ENCODE results near the gene COL23A1. TPM values are rescaled to one million over a fixed set of nuclear protein-coding genes. Genes with fewer than 3 reads are reported as not detected.

Gene COL23A1
- polyA plus RNA-seq, 2 of the 4 experiments (the other 2 are of a cell fraction) = not detected

DNA sequence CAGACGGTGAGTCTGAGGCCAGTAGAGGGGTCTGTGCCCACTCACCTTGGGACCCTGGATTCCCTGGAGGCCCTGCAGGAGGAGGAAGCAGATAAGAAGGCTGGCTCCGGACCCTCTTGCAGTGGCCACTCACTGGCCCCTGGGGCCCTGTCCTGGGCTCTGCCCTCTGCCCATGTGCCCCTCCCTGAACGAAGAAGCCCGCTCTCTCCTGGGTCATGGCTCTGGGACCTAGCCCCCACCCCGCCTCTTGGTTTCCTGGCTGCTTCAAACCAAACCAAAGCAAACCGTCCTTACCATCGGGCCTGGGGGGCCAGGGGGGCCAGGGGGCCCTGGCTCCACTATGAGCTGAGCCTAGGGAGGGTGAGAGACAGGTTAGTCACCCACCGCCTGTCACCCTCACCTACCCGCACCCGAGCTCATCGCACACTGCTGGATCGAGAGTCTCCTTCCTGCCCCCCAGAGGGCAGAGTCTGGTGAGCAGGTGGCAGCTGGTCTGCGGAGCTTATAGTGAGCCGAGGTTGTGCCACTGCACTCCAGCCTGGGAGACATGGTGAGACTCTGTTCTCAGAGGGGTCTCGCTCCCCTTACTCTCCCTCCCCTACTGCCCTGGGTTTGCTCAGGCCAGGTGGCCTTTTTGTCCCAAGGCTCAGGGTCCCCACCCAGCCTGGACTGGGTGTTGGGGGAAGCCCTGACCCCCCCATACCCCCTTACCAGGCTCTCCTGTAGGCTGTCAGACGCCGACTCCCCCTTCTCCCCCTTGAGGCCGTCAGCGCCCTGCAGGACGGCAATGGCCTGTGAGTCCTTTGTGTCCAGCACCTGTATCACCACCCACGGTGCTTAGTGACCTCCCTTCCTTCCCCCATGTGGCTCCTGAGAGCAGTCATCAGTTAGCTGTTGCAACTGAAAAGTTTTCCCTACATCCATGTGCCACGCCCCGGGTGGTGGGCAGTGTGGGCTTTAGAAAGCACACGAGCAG is 342.4 kb downstream of the COL23A1 start:
- WGBS (ENCODE audit: missing lambda C conversion rate) = 49% methylated on average over 17 of the region's 24 CpGs
- FAIRE-seq (no peak), DNase-seq (ENCODE audit: low read depth in 1 of 2, low spot score in 1 of 2) (no peak), ATAC-seq (peak in 1 of 2 experiments; percentile 24; a peak in 2 of 6 replicates)
- Histone ChIP-seq H3K27ac (no peak overlapping the region), H3K4me2 (no peak overlapping the region), H3K9me3 (no peaks in the 10 kb centered on the region), H3K4me3 (no peak overlapping the region), H3K4me1 (no peaks in the 10 kb centered on the region)
- TF ChIP-seq ZFP36 (IDR thresholded peaks at IDR 0.05; ENCODE audit: borderline replicate concordance, partially characterized antibody) (no peak), TFCP2L1 (CRISPR knock-in tag; IDR thresholded peaks at IDR 0.05) (no peak), POLR2A (IDR thresholded peaks at IDR 0.05; ENCODE audit: low read length) (no peak), NPAS2 (CRISPR knock-in tag; IDR thresholded peaks at IDR 0.05; ENCODE audit: borderline replicate concordance) (no peak), CEBPB (IDR thresholded peaks at IDR 0.05) (no peak), HOXB5 (CRISPR knock-in tag; IDR thresholded peaks at IDR 0.05) (no peak), FOSL2 (IDR thresholded peaks at IDR 0.05) (no peak), FOSL2 (CRISPR knock-in tag; IDR thresholded peaks at IDR 0.05) (no peak), PHF8 (IDR thresholded peaks at IDR 0.05; ENCODE audit: borderline replicate concordance, low read depth) (no peak), FOXS1 (CRISPR knock-in tag; IDR thresholded peaks at IDR 0.05) (no peak), BHLHE40 (IDR thresholded peaks at IDR 0.05; ENCODE audit: low read depth, low read length) (no peak), EHMT2 (IDR thresholded peaks at IDR 0.05; ENCODE audit: low read depth) (no peak), MAZ (IDR thresholded peaks at IDR 0.05; ENCODE audit: borderline replicate concordance, low read depth, low read length) (no peak), CBX2 (IDR thresholded peaks at IDR 0.05; ENCODE audit: borderline replicate concordance, low read depth) (no peak), MAFK (IDR thresholded peaks at IDR 0.05; ENCODE audit: partially characterized antibody) (no peak), POLR2AphosphoS2 (conservative IDR thresholded peaks at IDR 0.05; ENCODE audit: low read length) (no peak), FOSB (CRISPR knock-in tag; IDR thresholded peaks at IDR 0.05) (no peak), HDAC2 (IDR thresholded peaks at IDR 0.05) (no peak), ZSCAN20 (CRISPR knock-in tag; IDR thresholded peaks at IDR 0.05) (no peak)
- TF ChIP-seq, protein P1, sequence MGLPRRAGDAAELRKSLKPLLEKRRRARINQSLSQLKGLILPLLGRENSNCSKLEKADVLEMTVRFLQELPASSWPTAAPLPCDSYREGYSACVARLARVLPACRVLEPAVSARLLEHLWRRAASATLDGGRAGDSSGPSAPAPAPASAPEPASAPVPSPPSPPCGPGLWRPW (IDR thresholded peaks at IDR 0.05) = no peak
- TF ChIP-seq, protein P2, sequence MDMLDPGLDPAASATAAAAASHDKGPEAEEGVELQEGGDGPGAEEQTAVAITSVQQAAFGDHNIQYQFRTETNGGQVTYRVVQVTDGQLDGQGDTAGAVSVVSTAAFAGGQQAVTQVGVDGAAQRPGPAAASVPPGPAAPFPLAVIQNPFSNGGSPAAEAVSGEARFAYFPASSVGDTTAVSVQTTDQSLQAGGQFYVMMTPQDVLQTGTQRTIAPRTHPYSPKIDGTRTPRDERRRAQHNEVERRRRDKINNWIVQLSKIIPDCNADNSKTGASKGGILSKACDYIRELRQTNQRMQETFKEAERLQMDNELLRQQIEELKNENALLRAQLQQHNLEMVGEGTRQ (IDR thresholded peaks at IDR 0.05) = no peak
- CTCF ChIA-PET = no interaction called here
- POLR2A ChIA-PET = no interaction called here

DNA sequence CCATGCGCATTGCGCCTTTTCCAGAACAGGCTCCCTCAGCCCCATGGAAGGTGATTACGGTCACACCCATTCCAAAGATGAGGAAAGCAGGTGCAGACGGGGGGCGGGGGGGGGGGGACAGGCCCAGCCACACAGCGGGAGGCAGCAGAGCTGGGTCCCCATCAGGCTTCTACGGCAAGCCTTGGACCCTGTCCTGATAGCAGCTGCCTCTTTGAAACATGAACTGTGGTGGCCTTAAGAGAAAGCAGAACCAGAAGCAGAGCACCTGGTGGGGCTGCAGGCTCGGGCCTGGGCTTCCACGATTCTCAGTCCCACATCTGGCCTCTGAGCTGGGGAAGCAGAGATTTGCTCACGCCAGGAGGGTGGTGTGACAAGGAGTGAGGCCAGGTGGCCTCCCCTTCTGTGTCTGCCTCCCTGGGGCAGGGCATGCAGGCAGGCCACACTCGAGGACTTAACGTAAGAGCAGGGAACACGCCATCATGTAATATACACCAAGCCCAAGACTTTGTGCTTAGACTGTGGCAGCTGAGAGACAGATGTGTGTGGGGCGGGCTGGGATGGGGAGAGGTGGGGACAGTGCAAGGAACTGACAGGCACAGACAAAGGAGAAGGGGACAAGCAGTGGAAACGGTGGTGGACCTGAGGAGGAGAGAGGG is 343.4 kb downstream of the COL23A1 start:
- CTCF ChIA-PET = interaction anchor here (1.4 kb wide), 1 partner anchor 12 kb away, joined by 4 read pairs; no protein-coding TSS in a partner anchor
- DNase-seq (ENCODE audit: low read depth in 1 of 2, low spot score in 1 of 2) (no peak), ATAC-seq (no peak), FAIRE-seq (no peak)
- Histone ChIP-seq H3K4me2 (no peak overlapping the region), H3K27ac (no peak overlapping the region), H3K4me1 (no peaks in the 10 kb centered on the region), H3K4me3 (no peak overlapping the region), H3K9me3 (no peaks in the 10 kb centered on the region)
- no peak for TF ChIP-seq POLR2A (IDR thresholded peaks at IDR 0.05; ENCODE audit: low read length)
- TF ChIP-seq CEBPB (IDR thresholded peaks at IDR 0.05) = no peak
- TF ChIP-seq FOXS1 (CRISPR knock-in tag; IDR thresholded peaks at IDR 0.05) = no peak
- TF ChIP-seq MAFK (IDR thresholded peaks at IDR 0.05; ENCODE audit: partially characterized antibody) = no peak
- TF ChIP-seq ZNF302 (CRISPR knock-in tag; IDR thresholded peaks at IDR 0.05) = no peak
- TF ChIP-seq HEYL (CRISPR knock-in tag; IDR thresholded peaks at IDR 0.05) = no peak
- TF ChIP-seq TP53 (CRISPR knock-in tag; IDR thresholded peaks at IDR 0.05) = no peak
- TF ChIP-seq, protein P3, sequence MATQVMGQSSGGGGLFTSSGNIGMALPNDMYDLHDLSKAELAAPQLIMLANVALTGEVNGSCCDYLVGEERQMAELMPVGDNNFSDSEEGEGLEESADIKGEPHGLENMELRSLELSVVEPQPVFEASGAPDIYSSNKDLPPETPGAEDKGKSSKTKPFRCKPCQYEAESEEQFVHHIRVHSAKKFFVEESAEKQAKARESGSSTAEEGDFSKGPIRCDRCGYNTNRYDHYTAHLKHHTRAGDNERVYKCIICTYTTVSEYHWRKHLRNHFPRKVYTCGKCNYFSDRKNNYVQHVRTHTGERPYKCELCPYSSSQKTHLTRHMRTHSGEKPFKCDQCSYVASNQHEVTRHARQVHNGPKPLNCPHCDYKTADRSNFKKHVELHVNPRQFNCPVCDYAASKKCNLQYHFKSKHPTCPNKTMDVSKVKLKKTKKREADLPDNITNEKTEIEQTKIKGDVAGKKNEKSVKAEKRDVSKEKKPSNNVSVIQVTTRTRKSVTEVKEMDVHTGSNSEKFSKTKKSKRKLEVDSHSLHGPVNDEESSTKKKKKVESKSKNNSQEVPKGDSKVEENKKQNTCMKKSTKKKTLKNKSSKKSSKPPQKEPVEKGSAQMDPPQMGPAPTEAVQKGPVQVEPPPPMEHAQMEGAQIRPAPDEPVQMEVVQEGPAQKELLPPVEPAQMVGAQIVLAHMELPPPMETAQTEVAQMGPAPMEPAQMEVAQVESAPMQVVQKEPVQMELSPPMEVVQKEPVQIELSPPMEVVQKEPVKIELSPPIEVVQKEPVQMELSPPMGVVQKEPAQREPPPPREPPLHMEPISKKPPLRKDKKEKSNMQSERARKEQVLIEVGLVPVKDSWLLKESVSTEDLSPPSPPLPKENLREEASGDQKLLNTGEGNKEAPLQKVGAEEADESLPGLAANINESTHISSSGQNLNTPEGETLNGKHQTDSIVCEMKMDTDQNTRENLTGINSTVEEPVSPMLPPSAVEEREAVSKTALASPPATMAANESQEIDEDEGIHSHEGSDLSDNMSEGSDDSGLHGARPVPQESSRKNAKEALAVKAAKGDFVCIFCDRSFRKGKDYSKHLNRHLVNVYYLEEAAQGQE (IDR thresholded peaks at IDR 0.05) = no peak
- no peak for TF ChIP-seq HOXA7 (CRISPR knock-in tag; IDR thresholded peaks at IDR 0.05)
- WGBS (ENCODE audit: missing lambda C conversion rate) = 43% methylated on average over 14 of the region's 15 CpGs
- POLR2A ChIA-PET = no interaction called here

All from A549 (cell line).